GM21717 (cell line): ENCODE measurements around the gene HOXA3.

ENCODE experiments used
- ATAC-seq: cut with Tn5 transposase; IDR thresholded peaks from one replicate; pipeline ENCODE4 v1.9.1; 2021; ENCODE audit warnings: mild to moderate bottlenecking, moderate library complexity; ENCODE audit not compliant: unreplicated experiment

HOXA3 gene

GRCh38 chr7:27179503-27180430 lies 27.4 kb upstream of the HOXA3 start:
- no peak for ATAC-seq

GRCh38 chr7:27179030-27179429 lies 26.6 kb upstream of the HOXA3 start:
- ATAC-seq, result no peak

- ATAC-seq, result no peak
Measured at GRCh38 chr7:27178366-27178765, 26.0 kb upstream of the HOXA3 start.

GRCh38 chr7:27177795-27178320 lies 25.5 kb upstream of the HOXA3 start:
- ATAC-seq, result no peak

GRCh38 chr7:27176962-27177794 lies 24.8 kb upstream of the HOXA3 start:
- ATAC-seq, result no peak

GRCh38 chr7:27176524-27176845 lies 24.1 kb upstream of the HOXA3 start:
- ATAC-seq, result no peak

GRCh38 chr7:27175626-27176523 lies 23.5 kb upstream of the HOXA3 start:
- no peak for ATAC-seq

GRCh38 chr7:27174874-27175625 lies 22.7 kb upstream of the HOXA3 start:
- no peak for ATAC-seq

GRCh38 chr7:27173956-27174873 lies 21.8 kb upstream of the HOXA3 start, which contains the start of gene HOXA10:
HOXA10 (minus strand) TSS chr7:27174320; CDS start chr7:27174306, 14 bp downstream.
- no peak for ATAC-seq

- ATAC-seq, result no peak
Measured at GRCh38 chr7:27173511-27173955, 21.1 kb upstream of the HOXA3 start.

GRCh38 chr7:27172823-27173510 lies 20.6 kb upstream of the HOXA3 start:
- no peak for ATAC-seq

GRCh38 chr7:27172315-27172774 lies 20.0 kb upstream of the HOXA3 start:
- no peak for ATAC-seq

GRCh38 chr7:27171637-27172314 lies 19.4 kb upstream of the HOXA3 start:
- ATAC-seq, result no peak

- no peak for ATAC-seq
Measured at GRCh38 chr7:27171325-27171636, 18.9 kb upstream of the HOXA3 start.

GRCh38 chr7:27170426-27171324 lies 18.3 kb upstream of the HOXA3 start:
- no peak for ATAC-seq

GRCh38 chr7:27169658-27170425 lies 17.5 kb upstream of the HOXA3 start:
- ATAC-seq, result no peak
